Neural progenitor cell (in vitro differentiated cells): ENCODE results near the gene WSB2.

Source experiments
- CTCF ChIP-seq: fragments of 200-600 bp; sonication (generic); IDR thresholded peaks from 2 replicates; pipeline ENCODE4 v1.5.1; 2017; ENCODE audit warnings: antibody characterized with exemption, mild to moderate bottlenecking
- EZH2 ChIP-seq: fragments of 200-600 bp; sonication (generic); IDR thresholded peaks from 2 replicates; pipeline ENCODE4 v1.6.1; 2017; ENCODE audit warnings: antibody characterized with exemption, mild to moderate bottlenecking, moderate library complexity
- EZH2phosphoT487 ChIP-seq: fragments of 200-600 bp; sonication (generic); IDR thresholded peaks from 2 replicates; pipeline ENCODE4 v1.6.1; 2017; ENCODE audit warnings: antibody characterized with exemption

GRCh38 chr12:118016424-118017264 is 44.3 kb downstream of the WSB2 start, which contains the start of gene RFC5:
- TF ChIP-seq CTCF = no peak
- TF ChIP-seq EZH2 = no peak
- TF ChIP-seq EZH2phosphoT487 = no peak
